HL-60 (cell line): ENCODE measurements around the gene EPHA4.

Experiments
- DNase-seq, 2 experiments: peaks; one replicate each; pipeline ENCODE4 v3.0.0-alpha.2; 2010 to 2020; ENCODE audit warnings: low read depth in 1 of 2, low spot score in 1 of 2
- H3K27ac ChIP-seq: fragments of 250-450 bp; sonication (Bioruptor Pico); replicated peaks from 2 replicates; pipeline ENCODE4 v1.5.1; 2020; ENCODE audit warnings: mild to moderate bottlenecking, moderate library complexity
- H3K27me3 ChIP-seq: fragments of 250-450 bp; sonication (Bioruptor Pico); 2 replicates; pipeline ENCODE4 v1.5.1; 2021; ENCODE audit warnings: mild to moderate bottlenecking, moderate library complexity; ENCODE audit not compliant: insufficient read depth, poor library complexity, severe bottlenecking
- H3K4me3 ChIP-seq: replicated peaks from 2 replicates; pipeline ENCODE4 v1.5.1; 2011; ENCODE audit warnings: mild to moderate bottlenecking, control low read depth, low read length; ENCODE audit not compliant: insufficient read depth
- CTCF ChIP-seq: IDR thresholded peaks from one replicate; pipeline ENCODE4 v1.5.1; 2011; ENCODE audit warnings: low read length, control low read depth, inconsistent platforms; ENCODE audit not compliant: insufficient read depth
- GABPA ChIP-seq: IDR thresholded peaks from 2 replicates; pipeline ENCODE4 v1.6.1; 2012; ENCODE audit warnings: low read depth
- POLR2AphosphoS5 ChIP-seq: IDR thresholded peaks from 2 replicates; pipeline ENCODE4 v1.6.1; 2012; ENCODE audit warnings: low read depth
- REST ChIP-seq: IDR thresholded peaks from 2 replicates; pipeline ENCODE4 v1.6.1; 2012; ENCODE audit warnings: low read depth; ENCODE audit not compliant: insufficient replicate concordance
- SPI1 ChIP-seq: IDR thresholded peaks from 2 replicates; pipeline ENCODE4 v1.6.1; 2012; ENCODE audit warnings: low read depth, mild to moderate bottlenecking, borderline replicate concordance

EPHA4 gene

GRCh38 chr2:221485503-221485870 lies 86.6 kb downstream of the EPHA4 start:
- no peak for DNase-seq
- no peak overlapping the region for H3K27ac ChIP-seq

GRCh38 chr2:221484761-221485502 lies 87.2 kb downstream of the EPHA4 start:
- H3K27me3 ChIP-seq = no peaks in the 10 kb centered on the region
- no peak overlapping the region for H3K4me3 ChIP-seq
- TF ChIP-seq REST = no peak
- no peak for TF ChIP-seq CTCF
- TF ChIP-seq SPI1 = no peak
- TF ChIP-seq GABPA = no peak
- no peak for TF ChIP-seq POLR2AphosphoS5
- no peak overlapping the region for H3K27ac ChIP-seq
- DNase-seq = no peak

More at GRCh38 chr2:221485503-221485870, 86.6 kb downstream of the EPHA4 start:
- Histone ChIP-seq H3K4me3 (no peak overlapping the region), H3K27me3 (no peaks in the 10 kb centered on the region)
- TF ChIP-seq POLR2AphosphoS5 (no peak), SPI1 (no peak), CTCF (no peak), GABPA (no peak), REST (no peak)

- H3K27ac ChIP-seq = no peak overlapping the region
- TF ChIP-seq GABPA (no peak), CTCF (no peak), REST (no peak), POLR2AphosphoS5 (no peak), SPI1 (no peak)
- DNase-seq = no peak
- H3K4me3 ChIP-seq = no peak overlapping the region
- no peaks in the 10 kb centered on the region for H3K27me3 ChIP-seq
These were observed 89.2 kb downstream of the EPHA4 start for GRCh38 chr2:221482666-221483455.
